ENCODE measurements around the gene SLIT3. TPM values are rescaled to one million over a fixed set of nuclear protein-coding genes. Genes with fewer than 3 reads are reported as not detected.

Gene SLIT3
- total RNA-seq, 1 experiment from 2014 or later: 0.10 TPM

GRCh38 chr5:168683927-168684295 is 617.0 kb downstream of the SLIT3 start:
- no peak for TF ChIP-seq ZNF274 (IDR thresholded peaks at IDR 0.05; ENCODE audit: low read depth, low read length)
- TF ChIP-seq SRF (IDR thresholded peaks at IDR 0.05; ENCODE audit: low read depth): no peak
- no peak for TF ChIP-seq JUND (IDR thresholded peaks at IDR 0.05)
- no TSS peak for BruUV-seq (replicated peaks)
- Histone ChIP-seq H3K79me2 (ENCODE audit: insufficient read depth, low read length) (no peaks in the 10 kb centered on the region), H4K20me1 (ENCODE audit: insufficient read depth) (no peaks in the 10 kb centered on the region), H3K4me1 (ENCODE audit: control insufficient read depth in 1 of 2, insufficient read depth in 2 of 2, low read length in 2 of 2) (no peaks in the 10 kb centered on the region), H3K27me3 (ENCODE audit: insufficient read depth, low read length) (peaks cover 7% of the 10 kb centered on the region), H3K4me2 (ENCODE audit: low read length) (no peak overlapping the region), H3K36me3 (ENCODE audit: control insufficient read depth in 1 of 2, insufficient read depth in 2 of 2, low read length in 2 of 2) (no peaks in the 10 kb centered on the region), H3K9me3 (ENCODE audit: control insufficient read depth in 1 of 2, insufficient read depth in 1 of 2, low read depth in 1 of 2, low read length in 2 of 2) (no peaks in the 10 kb centered on the region), H3K27ac (ENCODE audit: low read depth, low read length) (no peak overlapping the region), H3K9me2 (ENCODE audit: insufficient read depth) (no peaks in the 10 kb centered on the region), H2AFZ (ENCODE audit: low read depth, low read length, poor library complexity, severe bottlenecking) (no peak overlapping the region), H3K9ac (ENCODE audit: low read length) (no peak overlapping the region), H3K4me3 (replicated peaks in 1 of 2; ENCODE audit: low read depth in 1 of 2, low read length in 2 of 2) (no peak overlapping the region)
- RAD21 ChIA-PET (ENCODE audit: low non-redundant PET in 1 of 2, low total read pairs in 2 of 2, uncharacterized antibody in 2 of 2, unreplicated experiment in 2 of 2): no interaction called here
- CTCF ChIA-PET: no interaction called here
- POLR2A ChIA-PET: no interaction called here
- DNase-seq (ENCODE audit: low read depth, low spot score): no peak
- no peak for ATAC-seq
- intact Hi-C loops (cut with micrococcal nuclease): loop anchor here (5.0 kb wide), 1 partner anchor 618 kb away; the partner anchor contains the start of gene SLIT3

- Histone ChIP-seq H3K4me2 (ENCODE audit: low read length) (no peak overlapping the region), H3K4me1 (ENCODE audit: control insufficient read depth in 1 of 2, insufficient read depth in 2 of 2, low read length in 2 of 2) (no peaks in the 10 kb centered on the region), H3K9ac (ENCODE audit: low read length) (no peak overlapping the region), H3K9me3 (ENCODE audit: control insufficient read depth in 1 of 2, insufficient read depth in 1 of 2, low read depth in 1 of 2, low read length in 2 of 2) (no peaks in the 10 kb centered on the region), H2AFZ (ENCODE audit: low read depth, low read length, poor library complexity, severe bottlenecking) (no peak overlapping the region), H3K79me2 (ENCODE audit: insufficient read depth, low read length) (no peaks in the 10 kb centered on the region), H3K9me2 (ENCODE audit: insufficient read depth) (no peaks in the 10 kb centered on the region), H3K27me3 (ENCODE audit: insufficient read depth, low read length) (peaks cover 3% of the 10 kb centered on the region; the same call in 1 of the 2 replicates), H3K36me3 (ENCODE audit: control insufficient read depth in 1 of 2, insufficient read depth in 2 of 2, low read length in 2 of 2) (no peaks in the 10 kb centered on the region), H3K4me3 (replicated peaks in 1 of 2; ENCODE audit: low read depth in 1 of 2, low read length in 2 of 2) (no peak overlapping the region), H3K27ac (ENCODE audit: low read depth, low read length) (no peak overlapping the region), H4K20me1 (ENCODE audit: insufficient read depth) (no peaks in the 10 kb centered on the region)
- no peak for TF ChIP-seq EGR1 (IDR thresholded peaks at IDR 0.05; ENCODE audit: low read depth)
- TF ChIP-seq ZNF274 (IDR thresholded peaks at IDR 0.05; ENCODE audit: low read depth, low read length): no peak
- no peak for TF ChIP-seq SRF (IDR thresholded peaks at IDR 0.05; ENCODE audit: low read depth)
- TF ChIP-seq CBX3 (IDR thresholded peaks at IDR 0.05; ENCODE audit: low read depth): no peak
- no peak for TF ChIP-seq CTCF (IDR thresholded peaks at IDR 0.05 in 2 of 3, conservative IDR thresholded peaks at IDR 0.05 in 1 of 3; ENCODE audit: borderline replicate concordance in 1 of 3, insufficient read depth in 1 of 3, low read depth in 2 of 3, low read length in 2 of 3)
- no peak for TF ChIP-seq ZFX (IDR thresholded peaks at IDR 0.05)
- TF ChIP-seq SIN3A (IDR thresholded peaks at IDR 0.05; ENCODE audit: low read depth): no peak
- TF ChIP-seq RAD21 (IDR thresholded peaks at IDR 0.05; ENCODE audit: low read depth): no peak
- no peak for TF ChIP-seq FOSL1 (IDR thresholded peaks at IDR 0.05; ENCODE audit: low read depth)
- no peak for TF ChIP-seq YY1 (IDR thresholded peaks at IDR 0.05; ENCODE audit: extremely low read depth, insufficient replicate concordance, low read depth, low read length)
- no peak for TF ChIP-seq EZH2 (IDR thresholded peaks at IDR 0.05)
- TF ChIP-seq REST (IDR thresholded peaks at IDR 0.05; ENCODE audit: low read depth): no peak
- no peak for TF ChIP-seq TCF7L2 (IDR thresholded peaks at IDR 0.05; ENCODE audit: borderline replicate concordance, extremely low read depth, insufficient read depth, insufficient read length)
- intact Hi-C loops (cut with micrococcal nuclease): loop anchor here (5.0 kb wide), 1 partner anchor 619 kb away; the partner anchor contains the start of gene SLIT3
- DNase-seq (ENCODE audit: low read depth, low spot score) (no peak), ATAC-seq (no peak)
- ChIA-PET CTCF (no interaction called here), RAD21 (ENCODE audit: low non-redundant PET in 1 of 2, low total read pairs in 2 of 2, uncharacterized antibody in 2 of 2, unreplicated experiment in 2 of 2) (no interaction called here), POLR2A (no interaction called here)
- no TSS peak for BruUV-seq (replicated peaks)
These were observed 617.6 kb downstream of the SLIT3 start for GRCh38 chr5:168683247-168683926.

Measured in HCT116 (cell line).